SK-N-SH treated with all-trans-retinoic acid at 6 μM for 48 hours (cell line): ENCODE data around the gene POU2F3.

Experiments
- ATAC-seq: fragments of 200-7000 bp; cut with Tn5 transposase; 3 replicates; pipeline ENCODE4 v1.9.1; 2020; ENCODE audit warnings: mild to moderate bottlenecking, moderate library complexity
- ARNTL ChIP-seq: fragments of 450-650 bp; formaldehyde crosslinking; IDR thresholded peaks from 2 replicates; pipeline ENCODE4 v1.5.0; 2020; ENCODE audit warnings: low read depth, mild to moderate bottlenecking, moderate library complexity, borderline replicate concordance
- BACH2 ChIP-seq: fragments of 250-450 bp; sonication (Bioruptor Pico); IDR thresholded peaks from 2 replicates; pipeline ENCODE4 v1.9.0; 2021; ENCODE audit warnings: mild to moderate bottlenecking, borderline replicate concordance
- CSDC2 ChIP-seq: fragments of 250-450 bp; sonication (Bioruptor Pico); IDR thresholded peaks from 2 replicates; pipeline ENCODE4 v1.5.0; 2020; ENCODE audit warnings: mild to moderate bottlenecking, moderate library complexity
- GLIS3 ChIP-seq: fragments of 250-450 bp; sonication (Bioruptor Pico); IDR thresholded peaks from 2 replicates; pipeline ENCODE4 v1.5.0; 2020; ENCODE audit warnings: mild to moderate bottlenecking, moderate library complexity
- OSR1 ChIP-seq: fragments of 250-450 bp; sonication (Bioruptor Pico); IDR thresholded peaks from 2 replicates; pipeline ENCODE4 v1.8.0; 2022; ENCODE audit warnings: moderate library complexity, mild to moderate bottlenecking, inconsistent platforms
- PATZ1 ChIP-seq: fragments of 250-450 bp; sonication (Bioruptor Pico); IDR thresholded peaks from 2 replicates; pipeline ENCODE4 v1.8.0; 2020; ENCODE audit warnings: mild to moderate bottlenecking, moderate library complexity, borderline replicate concordance
- PPARA ChIP-seq: fragments of 250-450 bp; sonication (Bioruptor Pico); IDR thresholded peaks from 2 replicates; pipeline ENCODE4 v1.5.0; 2020; ENCODE audit warnings: mild to moderate bottlenecking, borderline replicate concordance
- RARB ChIP-seq: fragments of 250-450 bp; sonication (Bioruptor Pico); IDR thresholded peaks from 2 replicates; pipeline ENCODE4 v1.8.0; 2021; ENCODE audit warnings: mild to moderate bottlenecking, moderate library complexity
- SNAI2 ChIP-seq: fragments of 250-450 bp; sonication (Bioruptor Pico); IDR thresholded peaks from 2 replicates; pipeline ENCODE4 v1.5.0; 2020; ENCODE audit warnings: mild to moderate bottlenecking, moderate library complexity
- TCF4 ChIP-seq: fragments of 250-450 bp; sonication (Bioruptor Pico); IDR thresholded peaks from 2 replicates; pipeline ENCODE4 v1.8.0; 2021; ENCODE audit warnings: mild to moderate bottlenecking, moderate library complexity, borderline replicate concordance
- TOX ChIP-seq: fragments of 250-450 bp; sonication (Bioruptor Pico); IDR thresholded peaks from 2 replicates; pipeline ENCODE4 v1.8.0; 2021; ENCODE audit warnings: mild to moderate bottlenecking, moderate library complexity, borderline replicate concordance
- ZC3H10 ChIP-seq: fragments of 250-450 bp; sonication (Bioruptor Pico); IDR thresholded peaks from 2 replicates; pipeline ENCODE4 v1.5.1; 2021; ENCODE audit warnings: mild to moderate bottlenecking, moderate library complexity
- ZFP3 ChIP-seq: fragments of 250-450 bp; sonication (Bioruptor Pico); IDR thresholded peaks from 2 replicates; pipeline ENCODE4 v1.5.0; 2020; ENCODE audit warnings: mild to moderate bottlenecking, moderate library complexity
- ZFP30 ChIP-seq: fragments of 450-650 bp; formaldehyde crosslinking; IDR thresholded peaks from 2 replicates; pipeline ENCODE4 v1.5.0; 2022; ENCODE audit warnings: mild to moderate bottlenecking, moderate library complexity
- ZNF565 ChIP-seq: fragments of 450-650 bp; formaldehyde crosslinking; conservative IDR thresholded peaks from 2 replicates; pipeline ENCODE4 v1.5.0; 2020; ENCODE audit warnings: low read depth, mild to moderate bottlenecking, moderate library complexity
- ZNF8 ChIP-seq: fragments of 450-650 bp; formaldehyde crosslinking; IDR thresholded peaks from 2 replicates; pipeline ENCODE4 v1.5.0; 2020; ENCODE audit warnings: mild to moderate bottlenecking, moderate library complexity
- TF ChIP-seq, protein P1 (sequence below): fragments of 250-450 bp; sonication (Bioruptor Pico); IDR thresholded peaks from 2 replicates; pipeline ENCODE4 v1.5.0; 2020; ENCODE audit warnings: mild to moderate bottlenecking, moderate library complexity
- TF ChIP-seq, protein P2 (sequence below): fragments of 250-450 bp; sonication (Bioruptor Pico); IDR thresholded peaks from 2 replicates; pipeline ENCODE4 v1.5.1; 2020; ENCODE audit warnings: low read depth, mild to moderate bottlenecking, moderate library complexity

Gene POU2F3

GRCh38 chr11:120226714-120227113 is 13.2 kb upstream of the POU2F3 start:
- ATAC-seq = no peak
- TF ChIP-seq ZNF8 (CRISPR knock-in tag) (no peak), GLIS3 (CRISPR knock-in tag) (no peak), ARNTL (no peak), OSR1 (CRISPR knock-in tag) (no peak), PPARA (CRISPR knock-in tag) (no peak), SNAI2 (no peak), ZC3H10 (CRISPR knock-in tag) (no peak), PATZ1 (CRISPR knock-in tag) (no peak), ZFP3 (CRISPR knock-in tag) (no peak), BACH2 (no peak), RARB (CRISPR knock-in tag) (no peak), ZNF565 (CRISPR knock-in tag) (no peak)
- TF ChIP-seq, protein P1, sequence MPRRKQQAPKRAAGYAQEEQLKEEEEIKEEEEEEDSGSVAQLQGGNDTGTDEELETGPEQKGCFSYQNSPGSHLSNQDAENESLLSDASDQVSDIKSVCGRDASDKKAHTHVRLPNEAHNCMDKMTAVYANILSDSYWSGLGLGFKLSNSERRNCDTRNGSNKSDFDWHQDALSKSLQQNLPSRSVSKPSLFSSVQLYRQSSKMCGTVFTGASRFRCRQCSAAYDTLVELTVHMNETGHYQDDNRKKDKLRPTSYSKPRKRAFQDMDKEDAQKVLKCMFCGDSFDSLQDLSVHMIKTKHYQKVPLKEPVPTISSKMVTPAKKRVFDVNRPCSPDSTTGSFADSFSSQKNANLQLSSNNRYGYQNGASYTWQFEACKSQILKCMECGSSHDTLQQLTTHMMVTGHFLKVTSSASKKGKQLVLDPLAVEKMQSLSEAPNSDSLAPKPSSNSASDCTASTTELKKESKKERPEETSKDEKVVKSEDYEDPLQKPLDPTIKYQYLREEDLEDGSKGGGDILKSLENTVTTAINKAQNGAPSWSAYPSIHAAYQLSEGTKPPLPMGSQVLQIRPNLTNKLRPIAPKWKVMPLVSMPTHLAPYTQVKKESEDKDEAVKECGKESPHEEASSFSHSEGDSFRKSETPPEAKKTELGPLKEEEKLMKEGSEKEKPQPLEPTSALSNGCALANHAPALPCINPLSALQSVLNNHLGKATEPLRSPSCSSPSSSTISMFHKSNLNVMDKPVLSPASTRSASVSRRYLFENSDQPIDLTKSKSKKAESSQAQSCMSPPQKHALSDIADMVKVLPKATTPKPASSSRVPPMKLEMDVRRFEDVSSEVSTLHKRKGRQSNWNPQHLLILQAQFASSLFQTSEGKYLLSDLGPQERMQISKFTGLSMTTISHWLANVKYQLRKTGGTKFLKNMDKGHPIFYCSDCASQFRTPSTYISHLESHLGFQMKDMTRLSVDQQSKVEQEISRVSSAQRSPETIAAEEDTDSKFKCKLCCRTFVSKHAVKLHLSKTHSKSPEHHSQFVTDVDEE = no peak

DNA sequence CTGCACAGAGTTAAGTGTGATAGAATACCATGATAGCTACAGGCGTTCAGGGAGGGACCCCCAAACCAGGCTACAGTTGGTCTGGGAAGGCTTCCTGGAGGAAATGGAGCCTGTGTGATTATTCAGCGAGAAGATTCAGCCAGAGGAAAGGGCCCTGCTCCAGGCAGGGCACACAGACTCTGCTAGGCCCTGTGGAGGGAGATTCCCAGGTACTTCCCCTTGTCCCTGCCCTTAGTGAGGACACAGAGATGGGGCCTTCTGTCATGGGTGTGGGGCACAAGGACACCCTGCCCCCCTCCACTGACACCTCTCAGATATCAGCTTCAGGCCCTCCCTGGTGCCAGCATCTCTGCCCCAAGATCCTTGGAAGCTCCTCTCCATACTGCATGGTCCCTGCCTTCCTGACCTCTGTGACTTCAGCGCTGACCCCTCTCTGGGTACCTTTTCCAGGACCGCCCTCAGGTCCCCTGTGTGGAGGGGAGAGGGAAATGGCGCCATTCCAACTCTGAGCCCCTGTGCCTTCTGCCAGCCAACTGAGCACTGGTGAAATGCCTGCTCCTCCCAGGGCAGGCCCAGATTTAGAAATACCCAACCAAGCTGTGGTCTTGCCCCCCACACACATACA is 12.6 kb upstream of the POU2F3 start:
- TF ChIP-seq, protein P1 = no peak
- TF ChIP-seq BACH2 (no peak), TOX (CRISPR knock-in tag) (no peak)
- no peak for ATAC-seq

DNA sequence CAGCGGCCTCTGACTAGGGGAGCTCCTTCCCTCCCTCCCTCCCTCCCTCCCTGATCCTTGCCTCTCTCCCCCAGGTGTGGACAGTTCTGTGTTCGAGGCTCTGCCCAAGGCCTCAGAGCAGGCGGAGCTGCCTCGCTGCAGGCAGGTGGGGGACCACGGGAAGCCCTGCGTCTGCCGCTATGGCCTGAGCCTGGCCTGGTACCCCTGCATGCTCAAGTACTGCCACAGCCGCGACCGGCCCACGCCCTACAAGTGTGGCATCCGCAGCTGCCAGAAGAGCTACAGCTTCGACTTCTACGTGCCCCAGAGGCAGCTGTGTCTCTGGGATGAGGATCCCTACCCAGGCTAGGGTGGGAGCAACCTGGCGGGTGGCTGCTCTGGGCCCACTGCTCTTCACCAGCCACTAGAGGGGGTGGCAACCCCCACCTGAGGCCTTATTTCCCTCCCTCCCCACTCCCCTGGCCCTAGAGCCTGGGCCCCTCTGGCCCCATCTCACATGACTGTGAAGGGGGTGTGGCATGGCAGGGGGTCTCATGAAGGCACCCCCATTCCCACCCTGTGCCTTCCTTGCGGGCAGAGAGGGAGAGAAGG is 11.1 kb upstream of the POU2F3 start:
- no peak for TF ChIP-seq ZNF565 (CRISPR knock-in tag)
- TF ChIP-seq CSDC2 = no peak
- no peak for TF ChIP-seq PATZ1 (CRISPR knock-in tag)
- TF ChIP-seq ZFP30 (CRISPR knock-in tag) = no peak
- TF ChIP-seq TOX (CRISPR knock-in tag) = no peak
- TF ChIP-seq GLIS3 (CRISPR knock-in tag) = no peak
- TF ChIP-seq, protein P2, sequence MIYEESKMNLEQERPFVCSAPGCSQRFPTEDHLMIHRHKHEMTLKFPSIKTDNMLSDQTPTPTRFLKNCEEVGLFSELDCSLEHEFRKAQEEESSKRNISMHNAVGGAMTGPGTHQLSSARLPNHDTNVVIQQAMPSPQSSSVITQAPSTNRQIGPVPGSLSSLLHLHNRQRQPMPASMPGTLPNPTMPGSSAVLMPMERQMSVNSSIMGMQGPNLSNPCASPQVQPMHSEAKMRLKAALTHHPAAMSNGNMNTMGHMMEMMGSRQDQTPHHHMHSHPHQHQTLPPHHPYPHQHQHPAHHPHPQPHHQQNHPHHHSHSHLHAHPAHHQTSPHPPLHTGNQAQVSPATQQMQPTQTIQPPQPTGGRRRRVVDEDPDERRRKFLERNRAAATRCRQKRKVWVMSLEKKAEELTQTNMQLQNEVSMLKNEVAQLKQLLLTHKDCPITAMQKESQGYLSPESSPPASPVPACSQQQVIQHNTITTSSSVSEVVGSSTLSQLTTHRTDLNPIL (CRISPR knock-in tag) = no peak
- no peak for TF ChIP-seq SNAI2
- no peak for TF ChIP-seq RARB (CRISPR knock-in tag)
- TF ChIP-seq ZC3H10 (CRISPR knock-in tag) = no peak
- no peak for TF ChIP-seq BACH2
- no peak for TF ChIP-seq OSR1 (CRISPR knock-in tag)
- TF ChIP-seq ARNTL = no peak
- no peak for TF ChIP-seq TCF4 (CRISPR knock-in tag)
- peak; percentile 34; the same call in 2 of the 3 replicates for ATAC-seq
